HG03354 (cell line): ENCODE results near the gene MAPK6.

Source experiments
- ATAC-seq: cut with Tn5 transposase; IDR thresholded peaks from one replicate; pipeline ENCODE4 v1.9.1; 2021; ENCODE audit warnings: mild to moderate bottlenecking; ENCODE audit not compliant: unreplicated experiment, poor library complexity, severe bottlenecking

MAPK6 gene

DNA sequence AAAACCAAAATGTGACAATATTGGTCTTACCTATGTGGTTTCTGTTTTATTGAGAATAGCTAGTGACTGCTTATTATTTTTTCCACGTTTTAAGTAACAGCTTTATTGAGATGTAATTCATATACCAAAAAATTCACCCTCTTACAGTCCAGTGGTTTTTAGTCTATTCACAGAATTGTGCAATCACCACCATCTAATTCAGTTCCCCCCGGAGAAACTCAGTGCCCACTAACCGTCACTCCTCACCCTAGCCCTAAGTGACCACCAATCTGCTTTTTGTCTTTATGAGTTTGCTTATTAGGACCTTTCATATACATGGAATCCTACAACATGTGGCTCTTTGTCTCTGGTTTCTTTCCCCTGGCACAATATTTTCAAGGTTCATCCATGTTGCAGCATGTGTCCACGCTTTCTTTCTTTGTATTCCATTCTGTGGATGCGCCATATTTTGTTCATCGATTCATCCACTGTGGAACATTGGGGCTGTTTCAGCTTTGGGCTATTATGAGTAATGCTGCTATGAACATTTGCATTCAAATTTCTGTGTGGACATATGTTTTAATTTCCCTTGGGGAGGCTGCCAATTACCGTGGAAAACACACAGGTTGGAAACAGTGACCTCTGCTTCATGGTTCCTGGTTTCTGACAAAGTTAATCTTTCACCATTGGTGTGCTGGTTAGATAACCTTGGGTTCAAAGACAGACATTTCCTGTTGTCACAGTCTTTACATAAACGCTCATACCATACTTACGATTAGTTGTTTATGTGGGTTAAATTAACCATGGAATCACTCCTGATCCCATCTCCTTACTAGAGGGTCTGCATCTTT lies 96.8 kb downstream of the MAPK6 start:
- ATAC-seq = no peak
